ENCODE results near the gene MIB2.
A peak's percentile ranks its signal among the peaks of the same experiment; 100 is the strongest.

Gene MIB2

GRCh38 chr1:1677718-1678580, 62.6 kb downstream of the MIB2 start:
- H3K9me2 ChIP-seq (replicated peaks; ENCODE audit: low read depth, low read length): no peaks in the 10 kb centered on the region
- H4K20me1 ChIP-seq (ENCODE audit: insufficient read depth, low read length, poor library complexity, severe bottlenecking): no peaks in the 10 kb centered on the region
- H3K9me3 ChIP-seq (ENCODE audit: insufficient read depth, low read depth, low read length): no peaks in the 10 kb centered on the region
- no peak for TF ChIP-seq CTCF (conservative IDR thresholded peaks at IDR 0.05; ENCODE audit: low read length)
- TF ChIP-seq EZH2phosphoT487 (IDR thresholded peaks at IDR 0.05; ENCODE audit: borderline replicate concordance): no peak
- H3K27me3 ChIP-seq (ENCODE audit: insufficient read depth, low read length, poor library complexity, severe bottlenecking): no peaks in the 10 kb centered on the region
- H3K4me1 ChIP-seq (ENCODE audit: insufficient read depth, low read length, poor library complexity, severe bottlenecking): peaks cover 13% of the 10 kb centered on the region
- no peak overlapping the region for H2AFZ ChIP-seq (ENCODE audit: low read length)
- no peaks in the 10 kb centered on the region for H3F3A ChIP-seq (ENCODE audit: low read depth)
- H3K79me2 ChIP-seq (ENCODE audit: insufficient read depth, low read length): peaks cover 23% of the 10 kb centered on the region; the same call in 1 of the 2 replicates
- H3K9ac ChIP-seq (ENCODE audit: low read depth, low read length, poor library complexity, severe bottlenecking): peak overlapping the region; percentile 52
- peak overlapping the region; percentile 65 for H3K4me2 ChIP-seq (ENCODE audit: low read depth, low read length, poor library complexity, severe bottlenecking)
- peak overlapping the region; percentile 17 for H3K4me3 ChIP-seq (ENCODE audit: low read length, poor library complexity, severe bottlenecking)
- H3K36me3 ChIP-seq (ENCODE audit: insufficient read depth, low read length): no peaks in the 10 kb centered on the region

GRCh38 chr1:1678581-1679380, 63.5 kb downstream of the MIB2 start:
- no peaks in the 10 kb centered on the region for H3F3A ChIP-seq (ENCODE audit: low read depth)
- no peaks in the 10 kb centered on the region for H4K20me1 ChIP-seq (ENCODE audit: insufficient read depth, low read length, poor library complexity, severe bottlenecking)
- peak overlapping the region; percentile 17 for H3K4me3 ChIP-seq (ENCODE audit: low read length, poor library complexity, severe bottlenecking)
- H3K36me3 ChIP-seq (ENCODE audit: insufficient read depth, low read length): no peaks in the 10 kb centered on the region
- H3K79me2 ChIP-seq (ENCODE audit: insufficient read depth, low read length): peaks cover 31% of the 10 kb centered on the region; the same call in 1 of the 2 replicates
- peaks cover 13% of the 10 kb centered on the region for H3K4me1 ChIP-seq (ENCODE audit: insufficient read depth, low read length, poor library complexity, severe bottlenecking)
- no peak for TF ChIP-seq EZH2phosphoT487 (IDR thresholded peaks at IDR 0.05; ENCODE audit: borderline replicate concordance)
- TF ChIP-seq CTCF (conservative IDR thresholded peaks at IDR 0.05; ENCODE audit: low read length): peak; percentile 46
- H3K4me2 ChIP-seq (ENCODE audit: low read depth, low read length, poor library complexity, severe bottlenecking): peak overlapping the region; percentile 65
- H3K9ac ChIP-seq (ENCODE audit: low read depth, low read length, poor library complexity, severe bottlenecking): peak overlapping the region; percentile 52
- H3K9me3 ChIP-seq (ENCODE audit: insufficient read depth, low read depth, low read length): no peaks in the 10 kb centered on the region
- no peak overlapping the region for H2AFZ ChIP-seq (ENCODE audit: low read length)
- H3K9me2 ChIP-seq (replicated peaks; ENCODE audit: low read depth, low read length): no peaks in the 10 kb centered on the region
- no peaks in the 10 kb centered on the region for H3K27me3 ChIP-seq (ENCODE audit: insufficient read depth, low read length, poor library complexity, severe bottlenecking)

Measured in Loucy (cell line).